Iris pigment epithelial cell (primary cell): ENCODE data around the gene CCNT1.
"Not testable (repeated sequence)": the region's sequence is repeated elsewhere in the genome, so short reads cannot be mapped to it uniquely, and the experiment has no call there.

Experiments used
- DNase-seq: peaks from one replicate; pipeline ENCODE4 v3.0.0-alpha.2; 2011; ENCODE audit warnings: low read depth

Gene CCNT1

GRCh38 chr12:48716493-48717251 lies at the start of gene CCNT1:
Gene CCNT1, minus strand, starts transcription at chr12:48716707. Its CDS starts 32 bp downstream, at chr12:48716675.
- peak; percentile 100 for DNase-seq

GRCh38 chr12:48765753-48766162 lies 49.3 kb upstream of the CCNT1 start:
- DNase-seq, result peak; percentile 37

GRCh38 chr12:48764521-48764920 lies 48.0 kb upstream of the CCNT1 start:
- DNase-seq, result no peak

- no peak for DNase-seq
These were observed 42.2 kb upstream of the CCNT1 start for GRCh38 chr12:48758737-48759136.

DNA sequence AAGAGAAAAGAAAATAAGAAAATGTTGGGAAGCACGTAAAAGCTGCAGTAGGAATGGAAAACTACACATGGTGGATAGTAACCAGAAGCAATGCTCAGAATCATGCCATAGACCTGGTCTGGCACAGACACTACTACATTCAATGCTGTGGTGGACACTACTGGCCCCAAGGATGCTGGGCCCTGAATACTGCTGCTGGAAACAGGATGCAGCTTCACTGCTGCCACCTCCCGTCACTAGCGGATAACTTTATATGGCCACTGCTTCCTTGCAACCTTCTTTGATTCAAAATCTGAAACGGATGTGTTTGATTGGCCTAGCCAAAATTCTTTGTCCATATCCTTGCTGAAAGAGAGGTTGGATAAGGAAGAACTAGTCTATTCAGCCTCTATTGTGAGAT lies 41.7 kb upstream of the CCNT1 start:
- DNase-seq, result no peak

DNA sequence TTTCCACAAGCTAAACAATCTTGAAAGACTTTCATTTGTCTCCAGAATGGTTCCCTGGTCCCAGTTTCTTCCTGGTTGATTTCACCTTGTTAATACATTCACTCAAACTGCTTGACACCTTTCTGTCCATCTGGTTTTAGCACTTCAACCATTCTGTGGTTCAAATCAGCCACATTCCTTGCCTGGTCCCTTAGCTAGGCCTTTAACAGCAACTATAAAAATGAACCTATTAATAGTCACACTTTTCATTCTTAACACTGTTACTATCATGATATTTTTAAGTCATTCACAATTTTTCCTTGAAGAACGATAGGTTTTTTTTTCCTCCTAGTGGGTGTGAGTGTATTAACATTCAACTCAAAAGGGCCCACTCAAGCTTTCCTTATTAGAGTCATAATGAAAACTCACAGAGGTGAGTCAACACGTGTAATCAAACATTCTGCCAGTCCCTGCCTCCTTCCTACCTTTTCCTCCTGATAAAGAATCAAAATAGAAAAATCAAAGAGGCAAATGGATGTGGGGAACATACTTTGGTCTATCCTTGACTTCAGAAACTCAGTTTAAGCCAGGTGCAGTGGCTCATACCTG lies 34.4 kb upstream of the CCNT1 start:
- DNase-seq, result no peak

- peak; percentile 24 for DNase-seq
These were observed 33.7 kb upstream of the CCNT1 start for GRCh38 chr12:48750215-48750614.

DNA sequence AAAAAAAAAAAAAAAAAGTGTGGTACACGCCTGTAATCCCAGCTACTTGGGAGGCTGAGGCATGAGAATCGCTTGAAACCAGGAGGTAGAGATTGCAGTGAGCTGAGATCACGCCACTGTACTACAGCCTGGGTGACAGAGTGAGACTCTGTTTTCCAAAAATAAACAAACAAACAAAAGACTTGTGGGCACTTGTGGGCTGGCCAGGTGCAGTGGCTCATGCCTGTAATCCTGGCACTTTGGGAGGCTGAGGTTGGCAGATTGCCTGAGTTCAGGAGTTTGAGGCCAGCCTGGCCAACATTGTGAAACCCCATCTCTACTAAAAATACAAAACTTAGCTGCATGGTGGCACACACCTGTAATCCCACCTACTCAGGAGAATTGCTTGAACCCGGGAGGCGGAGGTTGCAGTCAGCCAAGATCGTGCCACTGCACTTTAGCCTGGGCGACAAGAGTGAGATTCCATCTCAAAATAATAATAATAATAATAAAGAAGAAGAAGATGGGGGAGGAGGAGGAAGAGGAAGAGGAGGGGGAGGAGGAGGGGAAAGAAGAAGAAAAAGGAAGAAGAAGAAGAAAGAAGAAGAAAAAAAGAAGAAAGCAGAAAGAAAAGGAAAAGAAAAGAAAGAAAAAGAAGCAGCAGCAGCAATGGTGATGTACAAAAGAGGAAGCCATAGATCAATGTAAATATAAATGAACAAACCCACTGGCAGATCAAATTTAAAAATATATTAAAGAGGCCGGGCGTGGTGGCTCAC lies 27.9 kb upstream of the CCNT1 start:
- DNase-seq, result no peak

DNA sequence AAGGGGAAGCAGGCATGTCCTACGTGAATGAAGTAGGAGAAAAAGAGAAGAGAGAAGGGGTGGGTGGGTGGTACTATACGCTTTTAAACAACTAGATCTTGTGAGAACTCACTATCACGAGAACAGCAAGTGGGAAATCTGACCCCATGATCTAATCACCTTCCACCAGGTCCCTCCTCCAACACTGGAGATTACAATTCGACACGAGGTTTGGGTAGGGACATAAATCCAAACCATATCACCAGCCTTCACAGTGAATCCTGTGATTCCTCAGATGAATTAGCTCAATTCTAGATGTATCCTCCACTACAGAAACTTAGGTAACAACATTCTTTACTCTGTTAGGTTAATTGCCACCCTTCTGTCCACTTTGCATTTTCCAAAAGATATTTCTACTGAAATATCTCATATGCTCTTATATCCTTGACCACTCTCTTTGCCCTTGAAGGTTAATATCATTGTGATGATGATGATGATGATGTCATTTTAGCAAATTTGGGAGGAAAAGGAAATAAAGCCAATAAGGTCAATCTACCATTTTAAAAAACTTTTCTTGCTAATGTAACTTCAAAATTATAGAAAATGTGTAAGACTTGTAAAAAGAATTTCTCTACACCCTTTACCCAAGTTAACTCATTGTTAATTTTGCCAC lies 23.2 kb upstream of the CCNT1 start:
- DNase-seq, result no peak

DNA sequence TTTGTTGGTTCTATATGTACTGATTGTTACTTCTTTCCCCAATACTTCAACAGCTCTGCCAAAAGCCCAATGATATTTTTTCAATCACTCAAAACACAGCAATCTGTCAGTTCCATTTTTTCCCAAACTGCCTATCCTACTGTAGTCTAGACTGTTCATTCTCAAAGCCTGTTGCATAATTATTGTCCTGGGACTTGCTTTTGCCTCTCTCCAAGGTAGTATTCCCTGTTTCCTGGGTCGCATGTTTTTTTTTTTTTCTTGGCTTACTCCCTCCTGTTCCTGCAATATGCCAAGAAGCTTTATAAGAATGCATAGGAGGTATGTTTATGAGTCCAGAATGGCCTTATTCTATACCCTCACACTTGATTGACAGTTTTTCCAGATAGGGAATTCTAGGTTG lies 19.9 kb upstream of the CCNT1 start:
- DNase-seq, result no peak

- no peak for DNase-seq
These were observed 12.3 kb upstream of the CCNT1 start for GRCh38 chr12:48728807-48729206.

GRCh38 chr12:48720737-48721136 lies 4.2 kb upstream of the CCNT1 start:
- DNase-seq, result not testable (repeated sequence)

DNA sequence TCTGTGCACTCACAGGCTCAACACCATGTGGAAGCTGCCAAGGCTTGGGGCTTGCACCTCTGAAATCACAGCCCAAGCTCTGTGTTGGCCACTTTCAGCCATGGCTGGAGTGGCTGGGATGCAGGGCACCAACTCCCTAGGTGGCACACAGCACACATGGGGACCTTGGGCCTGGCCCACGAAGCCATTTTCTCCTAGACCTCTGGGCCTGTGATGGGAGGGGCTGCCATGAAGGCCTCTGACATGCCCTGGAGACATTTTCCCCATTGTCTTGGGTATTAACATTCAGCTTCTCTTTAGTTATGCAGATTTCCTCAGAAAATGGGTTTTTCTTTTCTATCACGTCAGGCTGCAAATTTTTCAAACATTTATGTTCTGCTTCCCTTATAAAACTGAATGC lies 3.7 kb upstream of the CCNT1 start:
- not testable (repeated sequence) for DNase-seq

- not testable (repeated sequence) for DNase-seq
These were observed 2.5 kb upstream of the CCNT1 start for GRCh38 chr12:48719002-48719401.

GRCh38 chr12:48717252-48717695 lies 767 bp upstream of the CCNT1 start:
- DNase-seq, result peak; percentile 9

GRCh38 chr12:48716168-48716492 lies 377 bp downstream of the CCNT1 start:
- DNase-seq, result no peak

DNA sequence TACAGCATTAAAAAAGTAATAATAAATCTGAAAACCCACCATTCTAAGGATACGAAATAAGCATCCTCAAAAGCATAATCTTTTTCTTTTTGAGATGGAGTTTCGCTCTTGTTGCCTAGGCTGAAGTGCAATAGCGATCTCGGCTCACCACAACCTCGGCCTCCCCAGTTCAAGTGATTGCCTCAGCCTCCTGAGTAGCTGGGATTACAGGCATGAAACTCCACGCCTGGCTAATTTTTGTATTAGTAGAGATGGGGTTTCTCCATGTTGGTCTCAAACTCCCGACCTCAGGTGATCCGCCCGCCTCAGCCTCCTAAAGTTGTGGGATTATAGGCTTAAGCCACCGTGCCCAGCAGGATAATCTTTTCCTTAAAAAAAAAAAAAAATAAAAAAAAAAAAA lies 4.3 kb downstream of the CCNT1 start:
- no peak for DNase-seq

DNA sequence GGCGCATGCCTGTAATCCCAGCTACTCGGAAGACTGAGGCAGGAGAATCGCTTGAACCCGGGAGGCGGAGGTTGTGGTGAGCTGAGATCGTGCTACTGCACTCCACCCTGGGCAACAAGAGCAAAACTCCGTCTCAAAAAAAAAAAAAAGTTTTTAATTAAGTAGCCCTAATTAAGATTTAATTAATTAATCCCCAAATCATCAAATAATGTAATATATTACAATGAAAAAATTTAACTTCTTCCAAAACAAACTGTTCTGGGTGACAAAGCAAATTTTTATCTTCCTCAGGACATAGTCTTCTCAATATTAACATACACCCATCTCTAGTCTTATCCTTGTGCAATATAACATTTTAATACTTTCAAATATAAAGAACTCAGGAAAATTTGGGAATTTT lies 17.7 kb downstream of the CCNT1 start:
- not testable (repeated sequence) for DNase-seq

- DNase-seq, result no peak
These were observed 19.9 kb downstream of the CCNT1 start for GRCh38 chr12:48696626-48697025.

DNA sequence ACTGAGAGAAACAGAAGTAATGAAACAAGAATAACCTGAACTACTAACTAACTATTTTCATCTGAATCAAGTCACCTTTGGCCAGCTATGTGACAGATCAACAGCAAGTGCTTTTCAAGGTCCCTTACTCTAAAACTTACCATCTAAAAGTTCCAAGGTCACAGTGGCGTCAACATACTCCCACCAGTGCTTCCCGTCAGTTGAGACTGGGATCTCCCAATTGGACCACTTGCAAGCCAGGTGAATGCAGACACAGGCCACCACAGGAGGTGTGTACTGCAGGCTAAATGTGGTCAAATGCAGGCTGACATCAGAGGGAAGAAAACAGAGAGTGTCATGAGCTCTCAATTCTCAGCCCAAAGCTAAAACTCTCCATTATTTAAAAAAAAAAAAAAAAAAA lies 20.6 kb downstream of the CCNT1 start:
- DNase-seq, result no peak

DNA sequence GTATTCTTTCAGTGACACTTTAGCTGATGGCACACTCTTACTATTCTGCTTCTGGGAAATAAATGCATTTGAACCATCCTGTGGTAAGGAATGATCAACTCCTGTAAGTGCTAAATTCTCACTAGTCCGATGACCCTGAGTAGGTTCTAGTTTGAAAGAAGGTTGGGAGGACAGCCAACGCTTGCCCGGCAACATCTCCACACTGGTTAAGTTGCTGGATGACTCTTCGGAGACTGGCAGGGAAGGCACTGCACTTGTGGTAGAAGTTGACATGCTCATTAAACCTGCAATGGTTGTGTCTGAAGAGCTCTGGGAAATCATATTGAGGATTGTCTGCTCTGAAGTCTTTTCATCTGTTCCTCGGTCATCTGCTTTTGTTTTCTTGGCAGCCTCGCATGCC lies 22.5 kb downstream of the CCNT1 start:
- DNase-seq, result no peak

- DNase-seq, result no peak
These were observed 22.9 kb downstream of the CCNT1 start for GRCh38 chr12:48693572-48693971.
